HG03135 (cell line): Measurements from ENCODE around the gene PDIA4.
"Not testable (repeated sequence)": the region's sequence is repeated elsewhere in the genome, so short reads cannot be mapped to it uniquely, and the experiment has no call there.

ENCODE experiments used
- ATAC-seq: cut with Tn5 transposase; IDR thresholded peaks from one replicate; pipeline ENCODE4 v1.9.1; 2021; ENCODE audit warnings: mild to moderate bottlenecking, moderate library complexity; ENCODE audit not compliant: unreplicated experiment

Gene PDIA4

GRCh38 chr7:149004405-149005370 is 23.6 kb downstream of the PDIA4 start:
- ATAC-seq = no peak

GRCh38 chr7:149003560-149004305 is 24.6 kb downstream of the PDIA4 start:
- no peak for ATAC-seq

- ATAC-seq = no peak
Measured at GRCh38 chr7:149003018-149003417, 25.3 kb downstream of the PDIA4 start.

- ATAC-seq = no peak
Measured at GRCh38 chr7:149002604-149003003, 25.7 kb downstream of the PDIA4 start.

DNA sequence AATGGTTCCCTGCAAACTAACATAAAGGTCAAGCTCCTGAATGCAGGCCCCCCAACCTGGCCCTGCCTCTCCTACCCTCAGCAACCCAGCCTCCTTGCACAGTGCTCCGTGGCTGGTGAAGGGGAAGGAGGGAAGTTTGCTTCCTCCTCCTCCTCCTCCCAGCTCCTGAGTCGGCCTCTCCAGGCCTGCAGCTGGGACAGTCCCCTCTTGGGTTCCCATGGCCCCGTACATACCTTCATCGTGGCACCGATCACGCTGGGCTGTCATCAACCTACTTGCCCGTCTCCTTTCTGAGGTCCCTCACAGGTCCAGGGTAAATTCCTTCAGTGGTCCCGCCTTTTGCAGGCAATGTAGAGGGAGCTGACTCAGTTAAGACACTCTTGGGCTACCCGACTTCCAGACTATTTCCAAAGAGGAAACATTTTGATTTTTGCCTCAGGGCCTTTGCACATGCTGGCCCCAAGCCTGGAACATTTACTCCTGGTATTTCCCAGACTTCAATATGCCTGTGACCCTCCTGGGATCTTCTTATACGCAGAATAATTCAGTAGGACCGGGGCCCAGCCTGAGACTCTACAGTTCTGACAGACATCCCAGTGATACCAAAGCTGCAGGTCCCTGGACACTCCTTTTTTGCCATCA is 26.8 kb downstream of the PDIA4 start:
- ATAC-seq = no peak

DNA sequence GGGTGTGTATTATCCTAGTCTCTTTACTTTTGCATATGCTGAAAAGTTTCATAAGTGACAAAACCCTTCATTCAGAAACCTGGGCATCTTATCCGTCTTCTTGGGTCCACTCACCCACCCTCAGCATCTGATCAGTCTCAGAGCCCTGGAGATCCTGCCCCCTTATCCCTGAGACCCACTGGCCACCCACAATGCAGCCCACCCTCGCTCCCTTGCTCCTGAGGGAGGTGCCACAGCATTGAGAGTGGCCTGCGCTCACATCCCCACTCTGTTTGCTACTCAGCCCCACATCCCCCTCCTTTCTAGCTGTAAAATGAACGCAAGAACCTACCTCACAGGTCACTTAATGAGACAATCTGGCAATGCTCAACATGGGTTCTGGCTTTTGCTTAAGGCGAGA is 27.3 kb downstream of the PDIA4 start:
- ATAC-seq = no peak

DNA sequence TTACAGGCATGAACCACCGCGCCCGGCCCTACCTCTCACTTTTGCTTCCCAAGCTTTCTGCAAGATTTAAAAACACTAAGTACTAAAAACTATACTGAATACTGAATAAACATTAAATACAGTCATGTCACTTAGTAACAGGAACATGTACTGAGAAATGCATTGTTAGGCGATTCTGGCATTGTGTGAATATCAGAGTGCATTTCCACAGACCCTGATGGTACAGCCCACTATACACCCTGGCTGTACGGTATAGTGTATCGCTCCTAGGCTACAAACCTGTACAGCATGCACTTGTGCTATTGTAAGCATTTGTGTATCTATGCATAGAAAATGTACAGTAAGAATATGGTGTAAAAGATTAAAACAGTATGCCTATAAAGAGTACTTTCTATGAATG is 29.1 kb downstream of the PDIA4 start:
- ATAC-seq = no peak

DNA sequence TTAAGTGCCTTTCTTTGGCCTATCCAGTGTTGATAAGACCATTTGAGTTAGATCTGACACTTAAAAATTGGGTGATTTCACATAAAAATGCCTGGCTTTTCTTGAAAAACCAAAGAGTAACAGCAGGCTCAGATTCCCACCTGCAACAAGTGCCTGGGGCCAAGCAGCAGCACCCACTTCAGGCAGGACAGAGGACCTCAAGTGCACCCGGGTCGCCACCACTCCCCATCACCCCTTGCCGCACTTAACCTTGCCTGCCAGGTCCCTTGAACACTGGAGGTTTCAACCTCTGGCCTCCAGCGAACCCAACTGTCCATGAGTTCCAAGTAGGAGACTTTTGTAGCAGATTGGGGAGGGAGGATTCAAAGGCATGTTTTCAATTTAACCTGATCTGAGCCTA is 30.8 kb downstream of the PDIA4 start:
- no peak for ATAC-seq

GRCh38 chr7:148994576-148994975 is 33.7 kb downstream of the PDIA4 start:
- ATAC-seq = no peak

GRCh38 chr7:148993193-148993592 is 35.1 kb downstream of the PDIA4 start:
- ATAC-seq = no peak

- no peak for ATAC-seq
Measured at GRCh38 chr7:148991536-148991935, 36.8 kb downstream of the PDIA4 start.

DNA sequence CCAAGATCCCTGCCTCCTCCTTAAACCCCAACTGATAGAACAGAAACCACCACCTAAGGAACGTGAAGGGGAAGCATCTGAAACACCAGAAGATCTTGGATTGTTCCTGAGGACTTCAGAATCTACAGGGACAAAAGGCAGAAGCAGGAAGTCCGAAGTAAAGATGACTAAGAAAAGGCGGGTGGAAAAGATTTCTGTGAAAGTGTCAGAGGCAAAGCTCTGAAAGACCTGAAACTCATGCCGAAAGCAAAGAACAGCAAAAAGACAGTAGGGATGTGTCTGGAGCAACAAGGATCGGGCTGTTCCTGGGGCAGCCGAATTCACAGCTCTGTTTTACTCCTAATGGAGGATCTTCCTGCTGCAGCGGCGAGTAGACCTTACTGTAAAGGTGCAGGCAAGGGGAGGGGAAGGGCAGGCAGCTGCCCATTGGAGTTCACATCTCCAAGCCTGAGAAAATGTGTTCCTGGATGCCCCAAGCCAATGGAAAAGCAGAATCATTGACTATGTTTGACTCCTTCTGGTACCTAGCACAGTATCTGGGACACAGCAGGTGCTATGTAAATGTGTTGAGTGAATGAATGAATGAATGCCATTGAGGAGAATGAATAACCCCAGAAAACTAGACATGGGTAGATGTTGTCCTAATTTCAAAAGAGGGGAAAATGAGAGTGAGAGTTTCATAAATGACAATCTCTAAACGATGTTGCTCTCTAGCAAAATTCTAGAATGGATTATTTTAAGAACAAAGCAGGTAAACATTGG is 40.4 kb downstream of the PDIA4 start:
- ATAC-seq = peak; percentile 2

- ATAC-seq = peak; percentile 89
Measured at GRCh38 chr7:148987010-148987750, 41.1 kb downstream of the PDIA4 start.

DNA sequence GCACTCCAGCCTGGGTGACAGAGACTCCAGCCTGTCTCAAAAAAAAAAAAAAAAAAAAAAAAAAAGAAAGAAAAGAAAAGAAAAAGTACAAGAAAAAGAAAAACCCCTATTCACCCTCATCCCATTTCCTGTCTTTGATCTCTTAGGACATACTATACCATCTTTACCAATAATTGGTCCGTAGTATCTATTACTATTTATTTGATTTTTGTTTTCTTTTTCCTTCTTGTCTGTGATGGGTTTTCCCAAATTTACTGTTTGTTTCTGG is 41.6 kb downstream of the PDIA4 start:
- no peak for ATAC-seq

DNA sequence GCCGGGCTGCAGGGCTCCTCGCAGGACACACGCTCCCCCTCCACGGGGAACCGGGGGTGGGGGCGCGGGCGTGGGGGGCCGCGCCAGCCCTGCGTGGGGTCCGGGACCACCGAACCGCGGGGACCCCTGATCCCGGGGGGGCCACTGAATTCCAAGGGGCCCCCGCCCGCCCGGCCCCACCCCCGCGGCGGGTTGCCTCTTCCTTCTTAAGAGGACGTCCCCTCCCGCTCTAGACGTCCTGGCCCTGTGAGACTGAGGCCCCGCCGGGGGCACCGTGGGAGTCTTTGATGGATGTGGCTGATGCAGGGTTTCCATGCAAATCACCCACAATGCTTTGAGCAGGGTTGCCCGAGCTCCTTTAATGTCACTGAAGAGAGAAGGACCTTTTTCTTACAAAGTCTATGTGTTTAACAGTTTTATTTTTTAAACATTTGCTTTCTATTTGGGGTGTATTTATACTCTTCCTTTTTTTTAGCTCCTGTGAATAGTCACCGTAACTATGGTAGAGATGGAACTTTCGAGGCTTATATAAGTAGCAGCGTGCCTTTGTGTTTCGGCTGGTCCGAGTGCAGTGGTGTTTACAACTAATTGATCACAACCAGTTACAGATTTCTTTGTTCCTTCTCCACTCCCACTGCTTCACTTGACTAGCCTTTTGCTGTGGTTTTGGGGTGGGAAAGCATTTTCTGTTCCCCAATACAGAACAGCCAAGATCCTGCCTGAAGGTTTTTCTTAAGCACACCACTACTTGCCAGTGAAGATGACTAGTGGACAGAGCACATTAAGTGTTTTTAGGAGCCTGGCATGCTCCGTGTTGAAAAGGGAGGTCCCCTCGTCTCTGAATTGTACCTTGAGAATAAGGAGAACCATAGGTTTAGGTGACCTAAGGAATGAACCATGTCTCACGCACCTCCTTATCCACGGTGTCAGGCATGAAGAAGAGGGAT is 44.8 kb downstream of the PDIA4 start:
- peak; percentile 52 for ATAC-seq

DNA sequence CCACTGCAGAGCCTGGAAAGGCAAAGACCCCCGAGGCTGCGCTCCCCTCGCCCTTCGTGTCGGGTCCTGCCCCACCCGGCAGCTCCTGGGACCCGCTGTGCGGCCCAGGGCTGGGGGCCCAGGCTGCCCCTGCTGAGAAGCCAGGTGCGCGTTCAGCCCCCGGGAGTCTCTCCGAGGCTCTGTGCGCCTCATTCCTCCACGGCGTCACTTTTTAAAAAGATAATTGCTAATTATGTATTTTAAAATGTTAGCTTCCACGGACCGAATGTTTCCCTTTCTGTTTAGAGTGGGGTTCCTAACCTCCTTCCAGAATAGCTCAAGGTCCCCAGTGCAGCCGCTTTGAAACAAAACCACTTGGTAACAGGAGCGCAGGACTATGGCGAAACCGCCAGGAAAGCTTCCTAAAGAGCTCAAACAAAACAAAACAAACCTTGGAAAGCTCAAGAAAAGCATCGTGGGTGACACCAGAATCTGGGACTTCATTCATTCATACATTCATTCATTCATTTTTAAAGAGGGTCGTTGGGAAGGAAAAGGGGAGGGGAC is 45.6 kb downstream of the PDIA4 start:
- ATAC-seq = no peak

DNA sequence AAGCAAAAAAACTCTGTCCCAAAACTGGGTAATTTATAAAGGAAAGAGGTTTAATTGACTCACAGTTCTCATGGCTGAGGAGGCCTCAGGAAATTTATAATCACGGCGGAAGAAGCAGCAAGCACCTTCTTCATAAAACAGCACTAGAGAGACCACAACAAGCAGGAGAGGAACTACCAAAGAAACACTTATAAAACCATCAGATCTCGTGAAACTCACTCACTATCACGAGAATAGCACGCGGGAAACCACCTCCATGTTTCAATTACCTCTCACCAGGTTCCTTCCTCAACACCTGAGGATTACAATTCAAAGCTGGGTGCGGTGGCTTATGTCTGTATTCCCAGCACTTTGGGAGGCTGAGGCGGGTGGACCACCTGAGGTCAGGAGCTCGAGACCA is 48.5 kb downstream of the PDIA4 start:
- no peak for ATAC-seq

DNA sequence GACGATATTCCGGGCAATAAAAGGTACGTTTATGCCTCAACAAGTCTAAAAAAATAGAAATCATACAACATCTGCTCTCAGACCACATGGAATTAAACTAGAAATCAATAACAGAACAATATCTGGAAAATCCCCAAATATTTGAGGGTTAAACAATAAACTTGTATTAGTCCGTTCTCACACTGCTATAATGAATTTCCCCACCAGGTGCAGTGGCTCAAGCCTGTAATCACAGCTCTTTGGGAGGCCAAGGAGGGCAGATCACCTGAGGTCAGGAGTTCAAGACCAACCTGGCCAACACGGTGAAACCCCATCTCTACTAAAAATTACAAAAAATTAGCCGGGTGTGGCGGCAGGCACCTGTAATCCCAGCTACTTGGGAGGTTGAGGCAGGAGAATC is 49.2 kb downstream of the PDIA4 start:
- ATAC-seq = not testable (repeated sequence)

DNA sequence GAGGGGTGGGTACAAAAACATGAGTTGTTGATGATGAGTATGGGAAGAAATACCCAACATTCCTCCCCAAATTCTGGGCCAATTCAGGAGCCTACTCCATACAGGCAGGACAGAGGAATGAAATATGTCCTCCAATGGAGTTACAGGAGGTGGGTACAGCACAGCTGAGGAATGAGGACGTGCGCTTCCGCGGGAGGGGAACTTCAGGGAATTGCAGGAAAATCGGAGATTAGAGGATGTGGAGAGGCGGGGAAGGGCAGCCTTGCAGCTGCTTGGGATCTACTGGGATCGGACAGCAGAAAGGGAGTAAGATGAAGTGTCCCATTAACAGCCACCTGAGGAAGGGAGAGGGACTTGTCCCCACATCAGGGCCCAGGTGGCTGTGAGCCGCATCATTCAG is 50.2 kb downstream of the PDIA4 start:
- ATAC-seq = no peak
